ENCODE results near the gene RNF212.

DNA sequence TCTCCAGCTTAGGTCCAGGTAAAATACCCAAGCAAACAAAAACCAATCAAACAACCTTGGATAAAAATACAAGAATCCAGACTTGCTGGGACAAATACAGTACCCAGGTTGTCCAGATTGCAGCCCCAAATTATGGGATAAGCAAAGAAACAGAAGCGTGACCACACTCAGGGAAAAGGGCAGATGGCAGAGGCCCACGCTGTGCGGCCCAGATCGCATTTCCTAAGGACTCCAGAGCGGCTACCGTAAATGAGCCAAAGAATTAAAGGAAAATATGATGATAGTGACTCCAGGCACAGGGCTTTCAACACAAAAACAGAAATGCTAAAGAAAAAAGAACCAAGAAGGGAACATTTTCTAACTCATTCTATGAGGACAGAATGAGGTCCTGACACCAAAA is 51.6 kb downstream of the RNF212 start:
- no peak for TF ChIP-seq EZH2phosphoT487 (IDR thresholded peaks at IDR 0.05; ENCODE audit: unreplicated experiment)
- TF ChIP-seq, protein P1, sequence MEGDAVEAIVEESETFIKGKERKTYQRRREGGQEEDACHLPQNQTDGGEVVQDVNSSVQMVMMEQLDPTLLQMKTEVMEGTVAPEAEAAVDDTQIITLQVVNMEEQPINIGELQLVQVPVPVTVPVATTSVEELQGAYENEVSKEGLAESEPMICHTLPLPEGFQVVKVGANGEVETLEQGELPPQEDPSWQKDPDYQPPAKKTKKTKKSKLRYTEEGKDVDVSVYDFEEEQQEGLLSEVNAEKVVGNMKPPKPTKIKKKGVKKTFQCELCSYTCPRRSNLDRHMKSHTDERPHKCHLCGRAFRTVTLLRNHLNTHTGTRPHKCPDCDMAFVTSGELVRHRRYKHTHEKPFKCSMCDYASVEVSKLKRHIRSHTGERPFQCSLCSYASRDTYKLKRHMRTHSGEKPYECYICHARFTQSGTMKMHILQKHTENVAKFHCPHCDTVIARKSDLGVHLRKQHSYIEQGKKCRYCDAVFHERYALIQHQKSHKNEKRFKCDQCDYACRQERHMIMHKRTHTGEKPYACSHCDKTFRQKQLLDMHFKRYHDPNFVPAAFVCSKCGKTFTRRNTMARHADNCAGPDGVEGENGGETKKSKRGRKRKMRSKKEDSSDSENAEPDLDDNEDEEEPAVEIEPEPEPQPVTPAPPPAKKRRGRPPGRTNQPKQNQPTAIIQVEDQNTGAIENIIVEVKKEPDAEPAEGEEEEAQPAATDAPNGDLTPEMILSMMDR (conservative IDR thresholded peaks at IDR 0.05; ENCODE audit: low read depth in 2 of 2): no peak
- TF ChIP-seq ZNF331 (CRISPR knock-in tag; IDR thresholded peaks at IDR 0.05; ENCODE audit: low read depth): no peak
- no peak for TF ChIP-seq EZH2 (IDR thresholded peaks at IDR 0.05; ENCODE audit: low read depth, unreplicated experiment)

All from GM23338 (cell line).